Kidney epithelial cell (primary cell): Measurements from ENCODE around the gene AP4B1. TPM values are rescaled to one million over a fixed set of nuclear protein-coding genes. Genes with fewer than 3 reads are reported as not detected.

Experiments used
- DNase-seq: peaks from one replicate; pipeline ENCODE4 v3.0.0-alpha.2; 2010; ENCODE audit warnings: low read depth
- H3K27me3 ChIP-seq: 2 replicates; pipeline ENCODE4 v1.6.0; 2011; ENCODE audit warnings: low read length; ENCODE audit not compliant: control insufficient read depth, insufficient read depth
- H3K36me3 ChIP-seq: 2 replicates; pipeline ENCODE4 v1.5.1; 2011; ENCODE audit warnings: low read length; ENCODE audit not compliant: control insufficient read depth, insufficient read depth
- H3K4me3 ChIP-seq: 2 replicates; pipeline ENCODE4 v1.5.1; 2011; ENCODE audit warnings: low read depth, mild to moderate bottlenecking, control low read depth, low read length
- total RNA-seq: library from RNA; depleted of rRNA; stranded (reverse); fragments of >200 nt; gene quantifications from 2 replicates; pipeline ENCODE4 v1.2.3, GENCODE V29; 2015
- TF ChIP-seq, protein P1 (sequence below): IDR thresholded peaks from 2 replicates; pipeline ENCODE4 v1.5.1; 2011; ENCODE audit warnings: mild to moderate bottlenecking, moderate library complexity, low read length, control low read depth, inconsistent platforms; ENCODE audit not compliant: insufficient read depth, poor library complexity, severe bottlenecking

The AP4B1 gene
- total RNA-seq, 1 donor from 2014 or later, result 9.2 TPM

DNA sequence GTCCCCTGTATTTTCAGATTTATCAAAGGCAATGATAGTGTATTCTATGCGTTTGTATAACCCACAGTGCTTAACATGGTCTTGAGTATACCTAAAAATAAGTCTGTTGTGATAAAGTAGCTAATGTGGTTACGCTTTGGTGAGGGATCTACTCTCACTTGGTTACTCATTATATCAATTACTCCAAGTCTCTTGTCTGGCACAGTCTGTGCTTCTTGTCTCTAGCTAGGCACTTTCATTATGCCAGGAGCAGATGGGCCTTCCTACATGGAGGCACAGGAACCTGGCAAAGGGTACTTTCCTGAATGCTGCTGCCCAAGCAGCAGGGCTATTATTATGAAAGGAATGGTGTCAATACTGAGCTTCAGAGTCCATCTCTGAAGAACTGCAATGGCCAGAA is 28.9 kb downstream of the AP4B1 start:
- no peak for DNase-seq
- Histone ChIP-seq H3K27me3 (no peaks in the 10 kb centered on the region), H3K36me3 (no peaks in the 10 kb centered on the region), H3K4me3 (no peak overlapping the region)
- TF ChIP-seq, protein P1, sequence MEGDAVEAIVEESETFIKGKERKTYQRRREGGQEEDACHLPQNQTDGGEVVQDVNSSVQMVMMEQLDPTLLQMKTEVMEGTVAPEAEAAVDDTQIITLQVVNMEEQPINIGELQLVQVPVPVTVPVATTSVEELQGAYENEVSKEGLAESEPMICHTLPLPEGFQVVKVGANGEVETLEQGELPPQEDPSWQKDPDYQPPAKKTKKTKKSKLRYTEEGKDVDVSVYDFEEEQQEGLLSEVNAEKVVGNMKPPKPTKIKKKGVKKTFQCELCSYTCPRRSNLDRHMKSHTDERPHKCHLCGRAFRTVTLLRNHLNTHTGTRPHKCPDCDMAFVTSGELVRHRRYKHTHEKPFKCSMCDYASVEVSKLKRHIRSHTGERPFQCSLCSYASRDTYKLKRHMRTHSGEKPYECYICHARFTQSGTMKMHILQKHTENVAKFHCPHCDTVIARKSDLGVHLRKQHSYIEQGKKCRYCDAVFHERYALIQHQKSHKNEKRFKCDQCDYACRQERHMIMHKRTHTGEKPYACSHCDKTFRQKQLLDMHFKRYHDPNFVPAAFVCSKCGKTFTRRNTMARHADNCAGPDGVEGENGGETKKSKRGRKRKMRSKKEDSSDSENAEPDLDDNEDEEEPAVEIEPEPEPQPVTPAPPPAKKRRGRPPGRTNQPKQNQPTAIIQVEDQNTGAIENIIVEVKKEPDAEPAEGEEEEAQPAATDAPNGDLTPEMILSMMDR, result no peak

DNA sequence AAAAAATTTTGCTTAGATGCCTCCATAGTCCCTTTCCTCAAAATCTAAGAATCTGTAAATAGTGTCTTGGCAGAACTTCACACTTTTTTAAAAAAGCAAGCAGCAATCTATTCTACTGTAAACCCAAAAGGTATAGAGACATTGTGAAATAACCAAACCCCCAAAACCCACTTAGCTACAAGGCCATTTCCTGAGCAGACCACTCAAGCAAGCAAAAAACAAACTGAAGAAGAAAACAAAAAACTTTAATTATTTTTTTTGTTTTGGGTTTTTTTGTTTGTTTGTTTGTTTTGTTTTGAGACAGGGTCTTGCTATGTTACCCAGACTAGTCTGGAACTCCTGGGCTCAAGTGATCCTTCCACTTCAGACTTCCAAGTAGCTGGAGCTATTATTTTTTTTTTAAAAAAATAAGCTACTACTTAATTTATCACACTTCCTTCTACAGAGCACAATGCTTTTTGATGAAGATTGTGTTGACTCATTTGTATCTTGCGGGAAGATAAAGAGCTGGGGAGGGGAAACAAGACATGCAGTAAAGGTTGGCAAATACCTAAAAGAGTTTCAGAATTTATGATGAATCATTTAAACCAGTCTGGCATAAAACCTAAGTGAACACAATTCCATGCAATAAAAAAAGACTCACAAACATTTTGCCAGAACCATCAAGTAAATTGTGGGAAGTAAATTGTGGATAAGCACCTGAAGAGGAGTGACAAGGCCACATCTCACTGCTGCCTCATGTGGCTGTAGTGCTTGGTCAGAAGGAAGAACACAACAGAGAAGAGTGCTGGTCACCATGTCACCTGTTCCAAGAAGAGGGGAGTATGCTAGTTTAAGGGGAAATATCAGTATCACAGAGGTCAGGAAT is 30.4 kb downstream of the AP4B1 start:
- TF ChIP-seq, protein P1, result peak; percentile 36
- Histone ChIP-seq H3K4me3 (no peak overlapping the region), H3K27me3 (no peaks in the 10 kb centered on the region), H3K36me3 (no peaks in the 10 kb centered on the region)
- DNase-seq, result no peak

DNA sequence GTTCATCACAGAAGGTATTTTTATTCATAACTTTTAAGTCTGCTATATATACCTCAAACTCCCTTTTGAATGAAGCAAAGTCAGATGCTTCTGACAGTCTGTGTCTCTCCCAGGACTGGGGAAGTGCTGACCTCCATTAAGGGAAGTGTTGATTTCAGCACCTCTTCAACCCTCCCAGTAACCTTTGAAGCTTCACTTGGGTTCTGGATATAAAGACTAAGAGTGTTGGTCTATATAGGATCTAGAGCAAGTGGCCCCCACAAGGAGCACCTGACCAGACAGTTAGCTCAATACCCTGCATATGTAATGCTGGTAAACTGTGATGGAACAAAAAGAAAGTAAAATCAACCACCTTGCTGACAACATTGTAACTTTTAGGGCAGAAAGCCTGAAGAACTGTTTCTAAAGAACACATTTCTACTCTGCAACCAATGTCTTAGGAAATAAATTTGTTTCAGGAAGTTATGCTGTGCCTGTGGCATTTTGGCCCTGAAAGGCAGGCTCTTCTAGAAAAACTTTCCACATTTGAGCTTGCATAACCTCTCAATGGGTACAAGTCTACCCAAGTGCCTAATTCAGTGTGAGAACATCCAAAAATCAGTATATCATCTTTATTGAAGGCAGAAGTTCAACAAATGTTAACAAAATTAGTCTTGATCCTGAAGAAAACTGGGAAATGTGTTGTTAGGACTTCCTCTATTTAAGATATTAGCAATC is 32.2 kb downstream of the AP4B1 start:
- DNase-seq, result no peak
- H3K4me3 ChIP-seq, result no peak overlapping the region
- no peaks in the 10 kb centered on the region for H3K27me3 ChIP-seq
- TF ChIP-seq, protein P1, result no peak
- no peaks in the 10 kb centered on the region for H3K36me3 ChIP-seq

GRCh38 chr1:113871597-113872113 is 32.9 kb downstream of the AP4B1 start, which contains the start of gene PTPN22:
Gene PTPN22, minus strand, starts transcription at chr1:113871712.
- DNase-seq, result no peak
- no peaks in the 10 kb centered on the region for H3K27me3 ChIP-seq
- TF ChIP-seq, protein P1, result no peak
- H3K36me3 ChIP-seq, result no peaks in the 10 kb centered on the region
- H3K4me3 ChIP-seq, result no peak within 1 kb of the TSS

DNA sequence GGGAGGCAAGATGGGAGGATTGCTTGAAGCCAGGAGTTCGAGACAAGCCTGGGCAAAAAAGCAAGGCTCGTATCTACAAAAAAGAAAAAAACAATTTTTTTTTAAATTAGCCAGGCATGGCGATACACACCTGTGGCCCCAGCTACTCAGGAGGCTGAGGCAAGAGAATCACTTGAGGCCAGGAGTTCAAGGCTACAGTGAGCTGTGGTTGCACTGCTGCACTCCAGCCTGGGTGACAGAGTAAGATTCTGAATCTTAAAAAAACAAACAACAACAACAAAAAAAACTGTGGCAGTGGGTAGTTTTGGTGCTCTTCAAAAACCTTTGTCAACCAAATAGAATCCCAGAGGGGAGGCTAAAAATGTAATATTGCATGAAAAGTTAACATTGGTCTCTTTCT is 33.8 kb downstream of the AP4B1 start:
- TF ChIP-seq, protein P1, result no peak
- Histone ChIP-seq H3K36me3 (no peaks in the 10 kb centered on the region), H3K27me3 (no peaks in the 10 kb centered on the region), H3K4me3 (no peak overlapping the region)
- no peak for DNase-seq
